ENCODE data around the gene IL34. TPM values are rescaled to one million over a fixed set of nuclear protein-coding genes. Genes with fewer than 3 reads are reported as not detected.

The IL34 gene
- total and polyA plus RNA-seq, 5 donors from 2014 or later: not detected

DNA sequence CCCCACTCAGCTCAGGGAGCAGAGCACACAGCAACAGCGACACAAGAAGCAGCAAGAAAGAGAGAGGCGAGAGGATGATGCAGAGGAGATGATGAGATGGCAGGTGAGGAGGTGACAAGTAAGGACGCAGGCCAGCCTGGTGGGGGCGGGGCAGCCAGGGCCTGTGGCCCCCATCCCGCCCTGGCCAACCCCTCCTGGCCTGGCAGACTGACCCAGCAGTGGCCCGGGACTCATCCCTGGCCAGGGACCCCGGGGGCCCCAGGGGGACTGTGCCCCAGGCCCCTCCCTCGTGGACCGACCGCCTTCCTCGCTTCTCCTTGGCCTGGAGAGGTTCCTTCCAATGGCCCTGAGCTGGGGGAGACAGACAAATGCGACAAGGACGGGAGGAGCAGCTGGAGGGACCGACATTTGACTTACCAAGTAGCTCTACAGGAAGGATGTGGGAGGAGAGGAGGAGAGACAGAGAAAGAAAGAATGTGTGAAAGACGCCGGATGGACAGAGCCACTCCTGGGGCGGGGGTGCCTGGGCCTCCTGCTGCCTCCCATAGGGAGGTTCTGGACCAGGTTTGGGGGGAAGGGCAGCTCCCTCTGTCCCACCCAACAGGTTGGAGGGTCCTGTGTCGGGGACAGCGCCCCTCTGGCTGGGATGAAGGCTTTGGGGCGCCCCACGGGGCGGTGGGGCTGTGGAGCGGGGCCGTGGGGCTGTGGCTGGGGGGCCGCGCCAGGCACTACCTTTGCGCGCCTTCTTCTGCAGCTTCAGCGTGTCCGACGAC is 32.7 kb downstream of the IL34 start:
- DNase-seq (no peak), ATAC-seq (ENCODE audit: low read depth in 2 of 2) (no peak)
- no peak overlapping the region for H3K4me3 ChIP-seq (ENCODE audit: low read depth, low read length)
- H3K36me3 ChIP-seq (ENCODE audit: control insufficient read depth, insufficient read depth, low read length): no peaks in the 10 kb centered on the region
- Mint-ChIP-seq H3K36me3 (no peaks in the 10 kb centered on the region), H3K9me3 (no peaks in the 10 kb centered on the region), H3K4me3 (no peak overlapping the region), H3K4me1 (no peaks in the 10 kb centered on the region), H3K27me3 (peaks cover 15% of the 10 kb centered on the region), H3K27ac (no peak overlapping the region)
- no peaks in the 10 kb centered on the region for H3K4me1 ChIP-seq (ENCODE audit: control insufficient read depth, insufficient read depth, low read length, poor library complexity, severe bottlenecking)
- H3K27me3 ChIP-seq (ENCODE audit: control insufficient read depth, insufficient read depth, low read length): no peaks in the 10 kb centered on the region
- no peak overlapping the region for H3K27ac ChIP-seq (ENCODE audit: insufficient read depth, low read length, poor library complexity, severe bottlenecking)
- H3K9me3 ChIP-seq (ENCODE audit: control insufficient read depth in 2 of 2, low read length in 2 of 2): no peaks in the 10 kb centered on the region

- Mint-ChIP-seq H3K36me3 (no peaks in the 10 kb centered on the region), H3K27ac (no peak overlapping the region), H3K27me3 (peaks cover 16% of the 10 kb centered on the region), H3K4me1 (no peaks in the 10 kb centered on the region), H3K4me3 (no peak overlapping the region), H3K9me3 (no peaks in the 10 kb centered on the region)
- Histone ChIP-seq H3K27ac (ENCODE audit: insufficient read depth, low read length, poor library complexity, severe bottlenecking) (no peak overlapping the region), H3K4me3 (ENCODE audit: low read depth, low read length) (no peak overlapping the region), H3K36me3 (ENCODE audit: control insufficient read depth, insufficient read depth, low read length) (no peaks in the 10 kb centered on the region), H3K4me1 (ENCODE audit: control insufficient read depth, insufficient read depth, low read length, poor library complexity, severe bottlenecking) (peaks cover 3% of the 10 kb centered on the region), H3K9me3 (ENCODE audit: control insufficient read depth in 2 of 2, low read length in 2 of 2) (no peaks in the 10 kb centered on the region), H3K27me3 (ENCODE audit: control insufficient read depth, insufficient read depth, low read length) (no peaks in the 10 kb centered on the region)
- ATAC-seq (ENCODE audit: low read depth in 2 of 2): no peak
- DNase-seq: no peak
Measured at GRCh38 chr16:70679671-70680494, 33.5 kb downstream of the IL34 start.

DNA sequence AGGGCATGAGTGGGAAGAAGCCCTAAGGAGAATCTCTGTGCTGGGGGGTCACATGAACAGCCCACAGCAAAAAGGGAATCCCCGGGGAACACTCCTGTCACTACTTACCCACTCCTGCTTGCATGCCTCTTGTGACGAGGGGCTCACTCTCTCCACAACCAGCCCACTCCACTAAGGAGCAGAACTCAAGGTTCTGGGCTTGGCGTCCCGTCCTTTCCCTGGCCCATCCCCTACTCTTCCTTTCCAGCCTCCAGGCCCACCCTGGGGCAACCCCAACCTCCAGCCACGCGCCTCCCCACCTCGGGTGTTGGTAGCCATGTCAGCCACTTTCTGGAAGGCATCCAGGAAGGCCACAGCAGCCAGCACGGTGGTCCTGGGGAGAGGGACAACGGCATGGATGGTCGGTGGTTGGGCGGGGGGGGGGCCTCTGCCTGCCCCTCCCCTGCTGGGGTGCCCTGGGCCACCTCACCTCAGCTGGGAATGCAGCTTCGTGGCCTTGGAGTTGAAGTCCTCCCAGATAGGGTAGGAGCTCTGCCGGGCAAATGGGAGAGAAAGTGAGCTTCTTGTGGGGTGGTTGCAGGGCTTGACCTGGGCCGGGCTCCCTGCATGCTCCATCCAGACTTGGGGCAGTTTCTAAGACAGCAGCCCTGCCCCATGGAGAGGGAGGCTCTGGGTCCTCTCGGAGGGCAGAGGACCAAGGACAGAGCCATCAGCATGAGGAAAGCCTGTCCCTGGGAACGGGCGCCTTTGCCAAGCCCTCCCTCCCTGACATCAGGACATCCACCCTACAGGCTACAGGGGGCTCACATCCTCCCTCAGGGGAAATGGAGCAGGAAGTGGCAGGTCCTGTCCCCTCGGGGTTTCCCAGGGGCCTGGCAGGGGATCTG is 34.4 kb downstream of the IL34 start:
- H3K4me3 Mint-ChIP-seq: no peak overlapping the region
- no peak overlapping the region for H3K27ac Mint-ChIP-seq
- Histone ChIP-seq H3K27ac (ENCODE audit: insufficient read depth, low read length, poor library complexity, severe bottlenecking) (no peak overlapping the region), H3K4me3 (ENCODE audit: low read depth, low read length) (no peak overlapping the region), H3K4me1 (ENCODE audit: control insufficient read depth, insufficient read depth, low read length, poor library complexity, severe bottlenecking) (peaks cover 9% of the 10 kb centered on the region), H3K27me3 (ENCODE audit: control insufficient read depth, insufficient read depth, low read length) (no peaks in the 10 kb centered on the region), H3K9me3 (ENCODE audit: control insufficient read depth in 2 of 2, low read length in 2 of 2) (no peaks in the 10 kb centered on the region), H3K36me3 (ENCODE audit: control insufficient read depth, insufficient read depth, low read length) (no peaks in the 10 kb centered on the region)
- no peaks in the 10 kb centered on the region for H3K9me3 Mint-ChIP-seq
- H3K36me3 Mint-ChIP-seq: no peaks in the 10 kb centered on the region
- H3K4me1 Mint-ChIP-seq: peaks cover 0 to 2% (median 0%) of the 10 kb centered on the region in 4 donors
- no peak for DNase-seq
- peaks cover 21% of the 10 kb centered on the region for H3K27me3 Mint-ChIP-seq
- no peak for ATAC-seq (ENCODE audit: low read depth in 2 of 2)

DNA sequence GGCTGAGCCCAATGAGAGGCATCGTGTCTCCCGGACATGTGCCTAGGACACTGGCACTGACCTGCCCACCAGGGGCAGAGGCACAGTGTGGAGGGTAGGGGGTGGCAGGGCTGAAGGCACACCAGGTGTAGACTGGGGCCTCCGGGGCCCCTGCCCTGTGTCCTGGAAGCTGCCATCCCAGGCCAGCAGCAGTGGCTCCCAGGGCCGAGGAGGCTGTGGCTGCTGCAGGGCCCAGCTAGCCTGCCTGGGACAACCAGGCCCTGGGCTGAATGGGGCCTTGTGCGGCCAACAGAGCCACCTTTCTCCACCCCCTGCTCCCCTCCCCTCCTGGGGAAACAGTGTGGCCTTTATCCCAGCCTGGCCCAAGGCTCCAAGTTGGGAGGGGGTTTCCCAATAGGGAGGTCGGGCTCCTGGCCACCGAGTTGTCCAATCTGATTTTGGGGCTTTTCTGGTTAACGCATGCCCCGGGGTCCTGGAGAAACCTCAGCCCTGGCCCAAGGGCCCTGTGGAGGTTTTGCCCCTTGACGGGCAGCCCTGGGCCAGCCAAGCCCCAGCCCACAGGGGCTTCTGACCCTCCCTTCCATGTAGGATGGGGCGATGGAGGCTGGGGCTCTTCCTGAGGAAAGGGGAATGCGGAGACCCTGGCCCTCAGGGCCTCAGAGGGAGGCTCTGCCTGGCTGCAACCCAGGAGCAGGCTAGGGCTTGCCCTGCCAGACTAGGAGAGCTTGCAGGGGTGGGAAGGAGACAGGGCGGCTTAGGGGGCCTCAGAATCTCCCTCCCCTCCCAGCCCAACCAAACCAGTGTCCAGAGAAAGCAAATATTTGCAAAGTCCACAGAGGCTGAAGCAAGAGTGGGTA is 35.3 kb downstream of the IL34 start:
- H3K4me1 Mint-ChIP-seq: peaks cover 0 to 6% (median 1%) of the 10 kb centered on the region in 4 donors
- Histone ChIP-seq H3K4me3 (ENCODE audit: low read depth, low read length) (no peak overlapping the region), H3K27ac (ENCODE audit: insufficient read depth, low read length, poor library complexity, severe bottlenecking) (no peak overlapping the region), H3K9me3 (ENCODE audit: control insufficient read depth in 2 of 2, low read length in 2 of 2) (no peaks in the 10 kb centered on the region), H3K27me3 (ENCODE audit: control insufficient read depth, insufficient read depth, low read length) (no peaks in the 10 kb centered on the region), H3K4me1 (ENCODE audit: control insufficient read depth, insufficient read depth, low read length, poor library complexity, severe bottlenecking) (peaks cover 12% of the 10 kb centered on the region), H3K36me3 (ENCODE audit: control insufficient read depth, insufficient read depth, low read length) (no peaks in the 10 kb centered on the region)
- H3K9me3 Mint-ChIP-seq: no peaks in the 10 kb centered on the region
- DNase-seq: no peak
- H3K27me3 Mint-ChIP-seq: peaks cover 25% of the 10 kb centered on the region
- no peaks in the 10 kb centered on the region for H3K36me3 Mint-ChIP-seq
- no peak overlapping the region for H3K4me3 Mint-ChIP-seq
- no peak for ATAC-seq (ENCODE audit: low read depth in 2 of 2)
- no peak overlapping the region for H3K27ac Mint-ChIP-seq

GRCh38 chr16:70682239-70683145 is 36.1 kb downstream of the IL34 start:
- no peak for DNase-seq
- peaks cover 0 to 6% (median 1%) of the 10 kb centered on the region in 4 donors for H3K4me1 Mint-ChIP-seq
- no peak overlapping the region for H3K4me3 Mint-ChIP-seq

GRCh38 chr16:70683146-70683944 is 37.0 kb downstream of the IL34 start:
- Mint-ChIP-seq H3K27me3 (peaks cover 30% of the 10 kb centered on the region), H3K4me1 (peaks cover 0 to 6% (median 1%) of the 10 kb centered on the region in 4 donors), H3K9me3 (no peaks in the 10 kb centered on the region), H3K27ac (peak overlapping the region in 1 of 3 donors; percentile 83), H3K4me3 (peak overlapping the region in 1 of 4 donors; percentile 38), H3K36me3 (no peaks in the 10 kb centered on the region)
- H3K9me3 ChIP-seq (ENCODE audit: control insufficient read depth in 2 of 2, low read length in 2 of 2): no peaks in the 10 kb centered on the region
- no peaks in the 10 kb centered on the region for H3K36me3 ChIP-seq (ENCODE audit: control insufficient read depth, insufficient read depth, low read length)
- H3K4me1 ChIP-seq (ENCODE audit: control insufficient read depth, insufficient read depth, low read length, poor library complexity, severe bottlenecking): peaks cover 12% of the 10 kb centered on the region
- no peak overlapping the region for H3K4me3 ChIP-seq (ENCODE audit: low read depth, low read length)
- no peak for DNase-seq
- no peak for ATAC-seq (ENCODE audit: low read depth in 2 of 2)
- H3K27me3 ChIP-seq (ENCODE audit: control insufficient read depth, insufficient read depth, low read length): no peaks in the 10 kb centered on the region
- H3K27ac ChIP-seq (ENCODE audit: insufficient read depth, low read length, poor library complexity, severe bottlenecking): no peak overlapping the region

More at GRCh38 chr16:70682239-70683145, 36.1 kb downstream of the IL34 start:
- Histone ChIP-seq H3K27me3 (ENCODE audit: control insufficient read depth, insufficient read depth, low read length) (no peaks in the 10 kb centered on the region), H3K36me3 (ENCODE audit: control insufficient read depth, insufficient read depth, low read length) (no peaks in the 10 kb centered on the region), H3K4me3 (ENCODE audit: low read depth, low read length) (no peak overlapping the region), H3K27ac (ENCODE audit: insufficient read depth, low read length, poor library complexity, severe bottlenecking) (no peak overlapping the region), H3K9me3 (ENCODE audit: control insufficient read depth in 2 of 2, low read length in 2 of 2) (no peaks in the 10 kb centered on the region), H3K4me1 (ENCODE audit: control insufficient read depth, insufficient read depth, low read length, poor library complexity, severe bottlenecking) (peaks cover 12% of the 10 kb centered on the region)
- no peak for ATAC-seq (ENCODE audit: low read depth in 2 of 2)
- H3K36me3 Mint-ChIP-seq: no peaks in the 10 kb centered on the region
- H3K27me3 Mint-ChIP-seq: peaks cover 30% of the 10 kb centered on the region
- no peak overlapping the region for H3K27ac Mint-ChIP-seq
- no peaks in the 10 kb centered on the region for H3K9me3 Mint-ChIP-seq
